C4-2B (cell line): ENCODE data around the gene PROSER2.

ENCODE experiments used
- CTCF ChIP-seq: fragments of 450-650 bp; conservative IDR thresholded peaks from 2 replicates; pipeline ENCODE4 v1.5.1; 2017; ENCODE audit warnings: mild to moderate bottlenecking
- ZFX ChIP-seq: fragments of 450-650 bp; IDR thresholded peaks from 2 replicates; pipeline ENCODE4 v1.6.1; 2017

- TF ChIP-seq CTCF = no peak
- no peak for TF ChIP-seq ZFX
These were observed 84.8 kb downstream of the PROSER2 start for GRCh38 chr10:11907914-11908313.
